ENCODE measurements around the gene GSTO1.

DNA sequence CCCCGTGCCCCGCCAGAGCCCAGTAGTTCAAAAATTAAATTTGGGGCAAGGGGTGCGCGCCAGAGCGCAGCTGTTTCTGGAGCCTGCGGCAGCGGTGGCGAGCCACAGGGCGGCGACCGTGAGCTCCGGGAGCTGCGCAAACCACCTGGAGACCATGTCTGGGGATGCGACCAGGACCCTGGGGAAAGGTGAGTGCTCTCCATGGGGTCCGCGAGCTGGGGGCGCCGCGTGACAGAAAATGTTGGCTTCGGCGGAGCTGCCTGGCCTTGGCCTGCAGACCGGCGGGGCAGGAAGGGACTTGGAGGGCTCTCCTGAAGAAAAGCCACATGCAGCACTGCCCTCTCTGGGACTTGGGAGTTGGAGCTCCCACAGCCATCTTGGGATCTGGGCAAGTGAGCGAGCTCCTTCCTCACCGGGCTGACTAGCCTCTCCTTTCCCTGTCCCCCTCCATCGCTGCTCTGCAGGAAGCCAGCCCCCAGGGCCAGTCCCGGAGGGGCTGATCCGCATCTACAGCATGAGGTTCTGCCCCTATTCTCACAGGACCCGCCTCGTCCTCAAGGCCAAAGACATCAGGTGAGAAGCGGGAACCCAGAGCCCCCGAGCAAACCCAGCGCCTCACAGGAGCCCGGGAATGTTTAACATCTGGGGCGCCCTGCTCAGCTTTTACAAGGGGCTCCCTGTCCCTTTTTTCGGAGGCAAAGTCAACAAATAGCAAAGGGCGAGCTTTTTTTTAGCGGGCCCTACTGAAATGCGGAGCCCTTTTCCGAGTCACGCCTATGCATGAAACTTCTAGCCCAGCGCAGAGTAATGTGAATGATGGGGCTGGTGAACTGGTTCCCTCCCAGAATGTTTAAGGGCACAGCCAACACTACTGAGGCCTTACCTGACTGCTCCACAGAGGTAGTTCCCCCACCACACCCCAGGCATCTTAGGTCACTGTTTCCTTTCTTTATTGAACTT, 20.4 kb downstream of the GSTO1 start:
- TF ChIP-seq, protein P1, sequence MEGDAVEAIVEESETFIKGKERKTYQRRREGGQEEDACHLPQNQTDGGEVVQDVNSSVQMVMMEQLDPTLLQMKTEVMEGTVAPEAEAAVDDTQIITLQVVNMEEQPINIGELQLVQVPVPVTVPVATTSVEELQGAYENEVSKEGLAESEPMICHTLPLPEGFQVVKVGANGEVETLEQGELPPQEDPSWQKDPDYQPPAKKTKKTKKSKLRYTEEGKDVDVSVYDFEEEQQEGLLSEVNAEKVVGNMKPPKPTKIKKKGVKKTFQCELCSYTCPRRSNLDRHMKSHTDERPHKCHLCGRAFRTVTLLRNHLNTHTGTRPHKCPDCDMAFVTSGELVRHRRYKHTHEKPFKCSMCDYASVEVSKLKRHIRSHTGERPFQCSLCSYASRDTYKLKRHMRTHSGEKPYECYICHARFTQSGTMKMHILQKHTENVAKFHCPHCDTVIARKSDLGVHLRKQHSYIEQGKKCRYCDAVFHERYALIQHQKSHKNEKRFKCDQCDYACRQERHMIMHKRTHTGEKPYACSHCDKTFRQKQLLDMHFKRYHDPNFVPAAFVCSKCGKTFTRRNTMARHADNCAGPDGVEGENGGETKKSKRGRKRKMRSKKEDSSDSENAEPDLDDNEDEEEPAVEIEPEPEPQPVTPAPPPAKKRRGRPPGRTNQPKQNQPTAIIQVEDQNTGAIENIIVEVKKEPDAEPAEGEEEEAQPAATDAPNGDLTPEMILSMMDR (IDR thresholded peaks at IDR 0.05) = peak; percentile 59 to 80 (median 76)
- TF ChIP-seq POLR2A (IDR thresholded peaks at IDR 0.05) = no peak

Data from adrenal gland (tissue), 5 donors.